Hypothalamus (tissue), 51 donors: ENCODE measurements around the gene BTNL8.

Source experiments
- DNase-seq, 51 donors: peaks; one replicate each; lab custom pipeline; 2025; lab: John Stamatoyannopoulos, UW

BTNL8 gene

GRCh38 chr5:180898621-180899246 is at the start of gene BTNL8:
TSS of gene BTNL8 (plus strand) at chr5:180899159. CDS start at chr5:180899311, 152 bp downstream.
- DNase-seq, result no peak

GRCh38 chr5:180849827-180850226 is 49.1 kb upstream of the BTNL8 start:
- no peak for DNase-seq

GRCh38 chr5:180850434-180851078 is 48.4 kb upstream of the BTNL8 start:
- no peak for DNase-seq

- DNase-seq, result no peak
Measured at GRCh38 chr5:180852495-180852894, 46.5 kb upstream of the BTNL8 start.

- DNase-seq, result no peak
Measured at GRCh38 chr5:180853121-180853847, 45.7 kb upstream of the BTNL8 start.

GRCh38 chr5:180853848-180854176 is 45.1 kb upstream of the BTNL8 start:
- no peak for DNase-seq

GRCh38 chr5:180858586-180858985 is 40.4 kb upstream of the BTNL8 start:
- no peak for DNase-seq

GRCh38 chr5:180860273-180860886 is 38.6 kb upstream of the BTNL8 start:
- DNase-seq, result peak in 2 of 51 donors; percentile 1 to 12

GRCh38 chr5:180860887-180861822 is 37.8 kb upstream of the BTNL8 start, which contains the start of gene ZFP62:
TSS of gene ZFP62 (minus strand) at chr5:180861276. CDS start at chr5:180861219, 57 bp downstream.
- peak; percentile 25 to 91 (median 75) for DNase-seq

- no peak for DNase-seq
Measured at GRCh38 chr5:180862645-180863044, 36.3 kb upstream of the BTNL8 start.

- DNase-seq, result no peak
Measured at GRCh38 chr5:180865981-180866695, 32.8 kb upstream of the BTNL8 start.

GRCh38 chr5:180866985-180867384 is 32.0 kb upstream of the BTNL8 start:
- DNase-seq, result no peak

- peak in 43 of 51 donors; percentile 0 to 80 (median 44) for DNase-seq
Measured at GRCh38 chr5:180868960-180869359, 30.0 kb upstream of the BTNL8 start.

GRCh38 chr5:180869587-180869986 is 29.4 kb upstream of the BTNL8 start:
- peak in 1 of 51 donors; percentile 6 for DNase-seq

GRCh38 chr5:180870276-180871068 is 28.5 kb upstream of the BTNL8 start:
- DNase-seq, result no peak

- no peak for DNase-seq
Measured at GRCh38 chr5:180872419-180872818, 26.5 kb upstream of the BTNL8 start.

- DNase-seq, result no peak
Measured at GRCh38 chr5:180873615-180874520, 25.1 kb upstream of the BTNL8 start.
